Karpas-422 (cell line): ENCODE data around the gene MYO5A. TPM values are rescaled to one million over a fixed set of nuclear protein-coding genes. Genes with fewer than 3 reads are reported as not detected.

Experiments
- DNase-seq: peaks from one replicate; pipeline ENCODE4 v3.0.0-alpha.2; 2015
- H2AFZ ChIP-seq: fragments of 200-600 bp; sonication (generic); 2 replicates; pipeline ENCODE4 v1.6.1; 2014; ENCODE audit warnings: antibody characterized with exemption, low read length, mixed read lengths
- H3K27ac ChIP-seq: fragments of 200-600 bp; sonication (generic); 2 replicates; pipeline ENCODE4 v1.5.1; 2014; ENCODE audit warnings: mild to moderate bottlenecking, low read length, moderate library complexity
- H3K27me3 ChIP-seq: fragments of 200-600 bp; sonication (generic); 2 replicates; pipeline ENCODE4 v1.6.1; 2014; ENCODE audit warnings: low read length, mixed read lengths
- H3K36me3 ChIP-seq: fragments of 200-600 bp; sonication (generic); 2 replicates; pipeline ENCODE4 v1.6.1; 2014; ENCODE audit warnings: low read length, mixed read lengths; ENCODE audit not compliant: insufficient read depth
- H3K4me1 ChIP-seq: fragments of 200-600 bp; sonication (generic); 2 replicates; pipeline ENCODE4 v1.6.1; 2014; ENCODE audit warnings: mild to moderate bottlenecking, low read length, mixed read lengths
- H3K4me2 ChIP-seq: fragments of 200-600 bp; sonication (generic); 2 replicates; pipeline ENCODE4 v1.6.1; 2014; ENCODE audit warnings: low read length, low read depth, mild to moderate bottlenecking; ENCODE audit not compliant: poor library complexity, severe bottlenecking
- H3K4me3 ChIP-seq: fragments of 200-600 bp; sonication (generic); 2 replicates; pipeline ENCODE4 v1.5.1; 2014; ENCODE audit warnings: mild to moderate bottlenecking, antibody characterized with exemption, low read length, mixed read lengths
- H3K79me2 ChIP-seq: fragments of 200-600 bp; sonication (generic); 2 replicates; pipeline ENCODE4 v1.6.1; 2014; ENCODE audit warnings: mild to moderate bottlenecking, low read length, mixed read lengths
- H3K9ac ChIP-seq: fragments of 200-600 bp; sonication (generic); 2 replicates; pipeline ENCODE4 v1.6.0; 2014; ENCODE audit warnings: low read length
- H3K9me2 ChIP-seq: fragments of 200-600 bp; sonication (generic), shearing (Covaris generic); replicated peaks from 2 replicates; pipeline ENCODE4 v1.6.0; 2014; ENCODE audit warnings: mild to moderate bottlenecking, low read length, moderate library complexity; ENCODE audit not compliant: insufficient read depth
- H3K9me3 ChIP-seq: fragments of 300-700, 200-600 bp; sonication (generic); 2 replicates; pipeline ENCODE4 v1.6.1; 2014; ENCODE audit warnings: low read length, mixed read lengths
- H4K20me1 ChIP-seq: fragments of 200-600 bp; sonication (generic); 2 replicates; pipeline ENCODE4 v1.6.1; 2014; ENCODE audit warnings: mild to moderate bottlenecking, antibody characterized with exemption, low read length, low read depth; ENCODE audit not compliant: insufficient read depth
- total RNA-seq: library from RNA; depleted of rRNA; stranded (reverse); fragments of >200 nt; shearing (Covaris generic); gene quantifications from 2 replicates; pipeline ENCODE4 v1.2.3, GENCODE V29; 2014; ENCODE audit warnings: low replicate concordance

MYO5A gene
- total RNA-seq, 1 experiment from 2014 or later: 34.8 TPM

DNA sequence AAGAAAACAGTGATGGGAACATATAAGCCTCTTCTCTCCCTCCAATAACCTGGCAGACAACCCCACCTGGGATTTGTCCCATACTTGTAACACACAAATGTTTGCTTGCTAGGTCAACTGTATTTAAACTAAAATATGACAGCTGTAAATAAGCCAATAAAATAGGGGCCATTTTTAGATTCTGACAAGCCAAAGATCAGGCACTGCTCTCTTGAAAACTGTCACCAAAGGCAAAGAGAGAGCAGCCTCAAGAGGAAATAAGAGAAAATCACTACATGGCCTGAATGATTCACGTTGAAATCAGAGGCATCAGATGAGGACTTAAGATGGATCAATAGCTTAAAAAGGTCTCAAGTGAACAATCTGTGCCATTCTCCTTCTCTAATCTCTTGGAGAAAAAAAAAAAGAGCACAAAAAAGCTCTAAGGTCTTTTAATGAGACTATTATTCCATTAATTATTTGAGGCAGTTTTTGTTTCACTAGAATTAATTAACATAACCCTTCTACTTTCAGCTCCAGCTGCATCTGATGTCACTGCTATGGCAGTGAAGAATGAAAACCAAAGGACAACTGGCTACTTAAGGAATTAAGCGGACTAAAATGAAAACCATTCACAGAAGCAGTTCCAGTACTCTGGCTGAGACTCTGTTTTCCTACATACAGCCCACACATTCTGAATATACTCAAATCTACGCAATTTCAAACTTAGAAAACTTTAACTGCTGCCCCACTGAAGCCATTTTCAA lies 19.0 kb downstream of the MYO5A start:
- H3K4me2 ChIP-seq: peak overlapping the region; percentile 5
- H3K9me2 ChIP-seq: no peaks in the 10 kb centered on the region
- H4K20me1 ChIP-seq: no peaks in the 10 kb centered on the region
- 0 out of 2 replicates have a peak overlapping the region, but pooled peaks have one; percentile 15 for H3K9ac ChIP-seq
- peak overlapping the region; percentile 41 for H3K27ac ChIP-seq
- H3K36me3 ChIP-seq: no peaks in the 10 kb centered on the region
- H3K9me3 ChIP-seq: no peaks in the 10 kb centered on the region
- H3K4me3 ChIP-seq: no peak overlapping the region
- no peak for DNase-seq
- H2AFZ ChIP-seq: no peak overlapping the region
- peaks cover 50% of the 10 kb centered on the region for H3K4me1 ChIP-seq
- H3K27me3 ChIP-seq: no peaks in the 10 kb centered on the region
- peaks cover 91% of the 10 kb centered on the region for H3K79me2 ChIP-seq

GRCh38 chr15:52506549-52506948 lies 22.1 kb downstream of the MYO5A start:
- Histone ChIP-seq H3K4me3 (no peak overlapping the region), H3K4me1 (peaks cover 73% of the 10 kb centered on the region), H2AFZ (no peak overlapping the region), H3K9ac (no peak overlapping the region), H3K4me2 (no peak overlapping the region), H3K27ac (no peak overlapping the region), H3K36me3 (no peaks in the 10 kb centered on the region), H3K27me3 (no peaks in the 10 kb centered on the region), H3K9me2 (no peaks in the 10 kb centered on the region), H3K9me3 (no peaks in the 10 kb centered on the region), H4K20me1 (no peaks in the 10 kb centered on the region), H3K79me2 (peaks cover 95% of the 10 kb centered on the region)
- DNase-seq: no peak

DNA sequence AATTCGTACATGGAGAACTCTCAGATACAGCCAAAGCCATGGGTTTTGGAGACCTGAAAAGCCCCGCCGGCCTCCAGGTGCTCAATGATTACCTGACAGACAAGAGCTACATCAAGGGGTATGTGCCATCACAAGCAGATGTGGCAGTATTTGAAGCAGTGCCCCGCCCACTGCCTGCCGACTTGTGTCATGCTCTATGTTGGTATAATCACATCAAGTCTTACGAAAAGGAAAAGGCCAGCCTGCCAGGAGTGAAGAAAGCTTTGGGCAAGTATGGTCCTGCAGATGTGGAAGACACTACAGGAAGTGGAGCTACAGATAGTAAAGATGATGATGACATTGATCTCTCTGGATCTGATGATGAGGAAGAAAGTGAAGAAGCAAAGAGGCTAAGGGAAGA lies 23.5 kb downstream of the MYO5A start:
- no peak for DNase-seq
- Histone ChIP-seq H3K4me1 (peaks cover 60% of the 10 kb centered on the region), H3K27me3 (no peaks in the 10 kb centered on the region), H3K4me2 (no peak overlapping the region), H3K27ac (no peak overlapping the region), H4K20me1 (no peaks in the 10 kb centered on the region), H3K36me3 (no peaks in the 10 kb centered on the region), H3K79me2 (peaks cover 91% of the 10 kb centered on the region), H3K9ac (no peak overlapping the region), H3K9me2 (no peaks in the 10 kb centered on the region), H3K4me3 (no peak overlapping the region), H2AFZ (no peak overlapping the region), H3K9me3 (no peaks in the 10 kb centered on the region)

- Histone ChIP-seq H4K20me1 (no peaks in the 10 kb centered on the region), H3K4me1 (peaks cover 49% of the 10 kb centered on the region), H3K9me3 (no peaks in the 10 kb centered on the region), H3K4me3 (peak overlapping the region; percentile 26), H3K36me3 (no peaks in the 10 kb centered on the region), H3K27ac (peak overlapping the region; percentile 85), H3K4me2 (peak overlapping the region; percentile 65), H3K27me3 (no peaks in the 10 kb centered on the region), H3K9me2 (no peaks in the 10 kb centered on the region), H2AFZ (peak overlapping the region; percentile 73), H3K79me2 (peaks cover 89% of the 10 kb centered on the region), H3K9ac (peak overlapping the region; percentile 51)
- peak; percentile 91 for DNase-seq
Observed at GRCh38 chr15:52503788-52504496, 24.7 kb downstream of the MYO5A start.

DNA sequence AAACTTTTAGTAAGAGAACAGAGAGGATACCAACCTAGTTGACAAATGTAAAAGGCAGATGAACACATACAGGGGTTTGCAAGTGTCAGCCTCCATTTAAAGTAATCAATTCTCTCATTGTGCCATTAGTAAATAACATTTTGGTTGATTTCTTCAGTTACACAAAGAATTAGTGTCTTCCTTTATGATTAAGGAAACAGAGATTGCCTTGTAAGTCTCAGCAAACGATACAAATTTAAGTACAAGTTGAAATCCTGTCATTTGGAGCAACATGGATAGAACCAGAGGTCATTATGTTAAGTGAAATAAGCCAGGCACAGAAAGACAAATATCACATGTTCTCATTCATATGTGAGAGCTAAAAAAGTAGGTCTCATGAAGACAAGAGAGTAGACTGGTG lies 26.1 kb downstream of the MYO5A start:
- no peak overlapping the region for H3K4me3 ChIP-seq
- H3K9me3 ChIP-seq: no peaks in the 10 kb centered on the region
- no peak overlapping the region for H3K9ac ChIP-seq
- no peak overlapping the region for H2AFZ ChIP-seq
- H3K9me2 ChIP-seq: no peaks in the 10 kb centered on the region
- H4K20me1 ChIP-seq: no peaks in the 10 kb centered on the region
- no peak overlapping the region for H3K4me2 ChIP-seq
- peaks cover 88% of the 10 kb centered on the region for H3K79me2 ChIP-seq
- DNase-seq: no peak
- peak overlapping the region; percentile 85 for H3K27ac ChIP-seq
- H3K4me1 ChIP-seq: peaks cover 46% of the 10 kb centered on the region
- no peaks in the 10 kb centered on the region for H3K36me3 ChIP-seq
- no peaks in the 10 kb centered on the region for H3K27me3 ChIP-seq

DNA sequence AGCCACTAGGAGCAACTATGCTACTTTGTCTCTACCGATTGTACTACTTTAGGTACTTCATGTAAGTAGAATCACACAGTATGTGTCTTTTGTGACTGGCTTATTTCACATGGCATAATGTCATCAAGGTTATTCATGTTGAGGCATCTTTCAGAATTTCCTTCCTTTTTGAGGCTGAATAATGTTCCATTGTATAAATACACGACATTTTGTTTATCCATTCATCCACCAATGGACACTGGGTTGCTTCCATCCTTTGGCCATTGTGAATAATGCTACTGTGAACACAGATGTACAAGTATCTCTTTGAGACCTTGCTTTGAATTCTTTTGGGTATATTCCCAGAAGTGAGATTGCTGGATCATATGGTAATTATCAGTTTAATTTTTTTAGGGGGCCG lies 29.2 kb downstream of the MYO5A start:
- Histone ChIP-seq H2AFZ (no peak overlapping the region), H3K4me2 (no peak overlapping the region), H3K27me3 (no peaks in the 10 kb centered on the region), H3K79me2 (peaks cover 86% of the 10 kb centered on the region), H3K9ac (no peak overlapping the region), H3K36me3 (no peaks in the 10 kb centered on the region), H3K4me3 (no peak overlapping the region), H3K9me3 (no peaks in the 10 kb centered on the region), H4K20me1 (no peaks in the 10 kb centered on the region), H3K4me1 (peaks cover 46% of the 10 kb centered on the region), H3K27ac (no peak overlapping the region), H3K9me2 (no peaks in the 10 kb centered on the region)
- DNase-seq: no peak

- no peaks in the 10 kb centered on the region for H3K9me2 ChIP-seq
- no peaks in the 10 kb centered on the region for H3K36me3 ChIP-seq
- peaks cover 87% of the 10 kb centered on the region for H3K79me2 ChIP-seq
- H3K27me3 ChIP-seq: no peaks in the 10 kb centered on the region
- peaks cover 38% of the 10 kb centered on the region for H3K4me1 ChIP-seq
- no peaks in the 10 kb centered on the region for H3K9me3 ChIP-seq
- no peak for DNase-seq
- no peak overlapping the region for H2AFZ ChIP-seq
- H3K9ac ChIP-seq: no peak overlapping the region
- no peak overlapping the region for H3K27ac ChIP-seq
- no peaks in the 10 kb centered on the region for H4K20me1 ChIP-seq
- no peak overlapping the region for H3K4me3 ChIP-seq
- H3K4me2 ChIP-seq: no peak overlapping the region
Observed at GRCh38 chr15:52498706-52499105, 30.0 kb downstream of the MYO5A start.

DNA sequence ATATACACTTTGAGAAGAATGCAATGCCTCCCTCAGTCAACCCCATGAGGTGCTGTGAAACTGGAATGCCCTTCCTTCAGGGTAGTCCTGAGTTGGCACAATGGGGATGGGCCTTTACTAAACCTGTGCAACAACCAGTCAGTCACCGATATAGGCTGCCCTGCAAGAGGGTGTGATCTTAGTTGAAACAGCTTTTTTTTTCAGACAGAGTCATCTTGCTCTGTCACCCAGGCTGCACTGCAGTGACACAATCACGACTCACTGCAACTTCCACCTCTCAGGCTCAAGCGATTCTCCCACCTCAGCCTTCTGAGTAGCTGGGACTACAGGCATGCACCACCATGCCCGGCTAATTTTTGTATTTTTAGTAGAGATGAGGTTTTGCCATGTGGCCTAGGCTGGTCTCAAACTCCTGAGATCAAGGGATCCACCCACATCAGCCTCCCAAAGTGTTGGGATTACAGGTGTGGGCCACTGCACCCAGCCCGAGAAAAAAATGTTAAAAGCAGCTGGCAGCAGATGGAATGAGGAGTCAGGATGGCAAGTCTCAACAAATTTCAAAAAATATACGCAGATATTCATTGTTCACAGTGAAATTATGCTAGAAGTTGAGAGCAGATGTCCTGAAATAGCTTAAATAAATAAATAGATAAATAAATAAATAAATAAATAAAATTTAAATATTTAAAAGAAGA lies 31.8 kb downstream of the MYO5A start:
- H3K27me3 ChIP-seq: no peaks in the 10 kb centered on the region
- peaks cover 87% of the 10 kb centered on the region for H3K79me2 ChIP-seq

More for the DNA sequence above, 31.8 kb downstream of the MYO5A start:
- Histone ChIP-seq H3K9me2 (no peaks in the 10 kb centered on the region), H3K36me3 (no peaks in the 10 kb centered on the region), H4K20me1 (no peaks in the 10 kb centered on the region), H3K4me2 (peak overlapping the region; percentile 42), H3K4me3 (no peak overlapping the region), H3K4me1 (peaks cover 31% of the 10 kb centered on the region), H2AFZ (no peak overlapping the region), H3K9me3 (no peaks in the 10 kb centered on the region), H3K27ac (peak overlapping the region; percentile 48; the same call in 1 of the 2 replicates), H3K9ac (no peak overlapping the region)
- DNase-seq: no peak
